HG03521 (cell line): ENCODE data around the gene RP9.

Source experiments
- ATAC-seq: cut with Tn5 transposase; IDR thresholded peaks from one replicate; pipeline ENCODE4 v1.9.1; 2021; ENCODE audit warnings: mild to moderate bottlenecking, moderate library complexity; ENCODE audit not compliant: unreplicated experiment

RP9 gene

GRCh38 chr7:33066771-33067170, 42.4 kb downstream of the RP9 start:
- ATAC-seq = no peak

DNA sequence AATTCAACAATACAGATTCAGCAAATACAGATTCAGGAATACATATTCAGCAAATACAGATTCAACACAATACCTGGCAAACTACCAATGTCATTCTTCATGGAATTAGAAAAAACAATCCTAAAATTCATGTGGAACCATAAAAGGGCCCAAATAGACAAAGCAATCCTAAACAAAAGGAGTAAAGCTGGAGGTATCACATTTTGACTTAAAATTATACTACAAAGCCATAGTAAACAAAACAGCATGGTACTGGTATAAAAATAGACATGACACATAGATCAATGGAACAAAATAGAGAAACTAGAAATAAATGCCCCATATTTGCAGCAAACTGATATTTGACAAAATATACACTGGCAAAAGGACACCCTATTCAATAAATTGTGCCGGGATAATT, 43.2 kb downstream of the RP9 start:
- ATAC-seq = no peak

- peak; percentile 93 for ATAC-seq
Measured at GRCh38 chr7:33062782-33063443, 46.3 kb downstream of the RP9 start.

DNA sequence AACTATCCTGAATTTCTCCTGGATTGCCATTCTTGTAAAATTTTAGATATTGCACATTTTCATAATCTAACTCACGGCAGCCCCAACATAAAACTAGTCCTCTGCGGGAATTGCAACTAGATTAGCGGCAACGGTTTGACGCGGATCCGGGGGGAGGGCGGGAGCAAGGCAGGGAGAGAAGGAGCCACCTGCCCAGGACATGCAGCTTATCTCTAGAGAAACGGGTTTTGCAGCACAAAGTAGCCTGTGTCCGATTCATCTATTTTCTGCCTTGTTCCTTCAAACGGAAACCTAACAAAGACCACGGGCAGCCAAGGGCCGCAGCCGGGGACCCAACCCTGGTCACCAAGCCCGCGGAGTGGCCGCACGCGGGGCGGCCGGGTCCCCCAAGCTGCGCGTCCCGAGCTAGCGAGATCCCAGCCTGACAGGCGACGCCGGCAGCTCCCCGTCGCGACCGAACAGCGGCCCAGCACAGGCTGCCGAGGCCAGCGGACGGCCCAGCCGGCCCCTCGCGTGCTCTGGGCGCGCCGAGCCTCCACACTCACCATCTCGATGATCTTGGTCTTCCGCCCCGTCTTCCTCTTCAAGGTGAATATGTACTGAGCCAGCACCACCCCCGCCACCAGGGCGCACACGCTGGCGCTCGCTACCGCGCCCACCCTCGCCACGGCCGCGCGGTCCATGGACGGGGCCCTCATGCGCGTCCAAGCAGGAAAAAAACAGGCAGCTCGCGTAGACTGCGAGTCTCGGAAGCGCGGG, 47.0 kb downstream of the RP9 start, which contains the start of gene NT5C3A:
Gene NT5C3A, minus strand, starts transcription at position 754 of the 759 bp plus-strand sequence. Its CDS starts 71 bp downstream, at position 683.
- ATAC-seq = no peak

DNA sequence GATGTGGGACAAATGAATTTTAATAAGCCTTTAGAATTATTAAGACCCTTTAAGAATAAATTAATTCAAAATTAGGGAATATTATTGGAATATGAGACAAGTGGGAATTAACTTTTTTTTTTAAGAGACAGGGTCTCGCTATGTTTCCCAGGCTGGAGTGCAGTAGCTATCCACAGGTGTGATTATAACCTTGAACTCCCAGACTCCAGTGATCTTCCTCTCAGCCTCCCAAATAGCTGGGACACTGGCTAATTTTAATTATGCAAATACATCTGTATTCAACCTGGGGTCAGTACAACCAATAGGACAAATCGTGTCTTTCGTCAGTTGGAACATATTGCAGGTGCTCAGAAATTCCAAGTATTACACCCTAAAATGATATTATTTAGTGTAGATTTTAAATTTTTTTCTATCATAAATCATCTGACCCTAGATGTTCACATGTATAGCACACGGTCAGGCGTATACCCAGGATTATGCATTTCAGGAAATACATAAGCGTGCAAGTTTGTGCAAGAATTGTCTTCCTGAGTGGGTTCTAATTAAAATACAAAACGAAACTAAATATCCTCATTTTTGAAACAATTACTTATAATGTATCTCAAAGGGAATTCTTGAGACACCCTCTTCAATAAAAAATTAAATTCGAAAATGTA, 47.8 kb downstream of the RP9 start:
- ATAC-seq = no peak

DNA sequence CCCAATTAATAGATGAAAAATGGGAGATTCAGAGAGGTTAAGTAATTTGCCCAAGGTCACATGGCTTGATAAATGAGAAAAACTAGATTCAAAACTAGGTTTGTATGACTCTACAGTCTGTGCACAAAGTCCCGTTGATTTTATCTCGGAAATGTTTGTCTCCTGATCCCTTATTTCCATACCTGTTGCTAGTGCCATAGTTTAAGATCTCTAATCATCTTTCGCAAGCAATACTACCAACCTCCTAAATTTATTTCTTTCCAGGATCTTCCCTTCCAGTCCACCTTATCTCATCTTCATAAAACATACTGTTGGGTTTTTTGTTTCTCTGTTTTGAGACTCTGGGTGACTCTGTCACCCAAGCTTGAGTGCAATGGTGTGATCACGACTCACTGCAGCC, 49.6 kb downstream of the RP9 start:
- no peak for ATAC-seq

GRCh38 chr7:33055158-33055557, 54.0 kb downstream of the RP9 start:
- ATAC-seq = no peak

DNA sequence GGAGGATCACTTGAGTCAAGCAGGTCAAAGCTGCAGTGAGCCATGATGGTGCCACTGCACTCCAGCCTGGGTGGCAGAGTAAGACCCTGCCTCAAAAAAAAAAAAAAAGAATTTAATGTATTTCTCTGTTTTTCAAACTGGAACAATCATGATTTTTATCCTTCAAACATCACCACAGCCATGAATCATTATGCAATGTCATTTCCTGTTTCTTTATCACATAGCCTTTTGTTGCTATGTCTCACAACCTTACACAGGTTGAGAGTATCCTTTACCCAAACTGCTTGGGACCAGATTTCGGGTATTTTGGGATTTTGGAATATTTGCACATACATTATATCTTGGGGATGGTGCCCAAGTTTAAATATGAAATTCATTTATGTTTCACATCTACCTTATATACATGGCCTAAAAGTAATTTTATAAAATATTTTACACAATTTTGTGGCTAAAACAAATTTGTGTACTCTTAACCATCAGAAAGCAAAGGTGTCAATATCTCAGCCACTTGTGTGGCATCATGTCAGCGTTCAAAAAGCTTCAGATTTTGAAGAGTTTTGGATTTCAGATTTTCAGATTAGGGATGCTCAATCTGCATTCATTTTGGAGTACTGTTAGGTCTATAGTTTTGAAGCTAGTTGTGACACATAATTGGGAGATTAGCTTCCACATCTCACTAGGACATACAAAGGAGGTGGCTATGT, 54.8 kb downstream of the RP9 start:
- no peak for ATAC-seq

GRCh38 chr7:33053721-33054120, 55.5 kb downstream of the RP9 start:
- no peak for ATAC-seq

DNA sequence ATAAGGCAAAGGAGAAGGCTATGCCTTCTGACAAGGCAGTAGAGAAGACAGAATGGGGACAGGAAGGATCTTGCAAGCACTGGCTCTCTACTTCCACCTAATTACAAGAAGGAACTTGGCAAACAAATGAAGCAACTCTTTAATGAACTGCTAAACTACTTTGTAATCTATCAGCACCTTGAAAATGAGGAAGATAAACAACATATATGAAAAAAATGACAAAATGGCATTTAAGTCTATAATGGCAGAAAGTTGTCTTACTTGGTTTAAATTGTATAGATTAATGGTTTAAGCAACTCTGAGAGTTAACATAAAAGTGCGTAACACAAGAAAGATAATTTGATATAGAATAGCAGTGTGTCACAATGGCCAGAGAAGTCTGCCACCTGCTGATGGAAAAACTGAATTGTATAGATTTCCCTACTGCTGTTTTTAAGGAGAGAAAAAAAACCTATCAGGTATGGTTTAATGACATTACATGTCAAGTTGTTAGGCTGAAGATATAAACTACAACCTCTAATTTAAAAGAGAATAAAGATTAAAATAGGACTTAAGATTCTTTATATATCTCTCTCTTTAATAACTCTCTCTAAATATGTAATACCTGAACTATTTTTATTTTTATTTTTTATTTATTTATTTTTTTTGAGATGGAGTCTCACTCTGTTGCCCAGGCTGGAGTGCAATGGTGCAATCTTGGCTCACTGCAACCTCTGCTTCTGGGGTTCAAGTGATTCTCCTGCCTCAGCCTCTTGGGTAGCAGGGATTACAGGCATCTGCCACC, 58.5 kb downstream of the RP9 start:
- ATAC-seq = peak; percentile 59

DNA sequence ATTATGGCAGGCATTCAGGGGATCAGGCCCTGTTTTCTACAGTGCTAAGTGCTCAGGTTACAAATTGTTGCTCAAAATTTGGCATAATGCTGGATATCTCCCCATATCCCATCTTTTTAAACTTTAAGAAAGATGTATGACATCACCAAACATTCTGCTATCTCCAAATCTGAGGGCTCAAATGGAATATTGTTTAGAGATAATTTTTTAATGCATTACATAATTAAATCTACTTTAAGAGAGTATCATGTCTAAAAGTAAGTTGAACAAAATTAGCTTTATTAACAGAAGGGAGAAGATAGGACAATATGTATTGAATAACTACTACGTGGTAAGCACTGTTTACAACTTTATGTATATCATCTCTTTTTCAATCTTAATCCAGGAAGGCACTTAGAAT, 60.5 kb downstream of the RP9 start:
- ATAC-seq = no peak

GRCh38 chr7:33048257-33048656, 60.9 kb downstream of the RP9 start:
- no peak for ATAC-seq

- no peak for ATAC-seq
Measured at GRCh38 chr7:33044986-33045385, 64.2 kb downstream of the RP9 start.
